Peyer's patch (tissue), 4 donors: ENCODE measurements around the gene RADIL.

ENCODE experiments used
- CTCF ChIP-seq, 6 experiments: fragments of 450-650 bp in 4 of 6; fragments of 200-600 bp in 2 of 6; sonication (generic) in 1 of 6; IDR thresholded peaks; one replicate each; pipeline ENCODE4 v1.5.1; 2017 to 2019; ENCODE audit warnings: antibody characterized with exemption in 6 of 6, mild to moderate bottlenecking in 3 of 6, moderate library complexity in 1 of 6
- POLR2A ChIP-seq, 2 donors: fragments of 450-650 bp; IDR thresholded peaks; one replicate each; pipeline ENCODE4 v1.5.1; 2017; ENCODE audit warnings: antibody characterized with exemption in 2 of 2, mild to moderate bottlenecking in 2 of 2, moderate library complexity in 2 of 2

- TF ChIP-seq POLR2A (IDR thresholded peaks at IDR 0.05) (no peak), CTCF (IDR thresholded peaks at IDR 0.05) (no peak)
Measured at GRCh38 chr7:4765776-4766490, 117.6 kb downstream of the RADIL start.
